Measurements from ENCODE around the gene PKDREJ. TPM values are rescaled to one million over a fixed set of nuclear protein-coding genes. Genes with fewer than 3 reads are reported as not detected.
"Not testable (repeated sequence)": the region's sequence is repeated elsewhere in the genome, so short reads cannot be mapped to it uniquely, and the experiment has no call there.

PKDREJ gene
- total RNA-seq, 1 experiment from 2014 or later = not detected

GRCh38 chr22:46267431-46268279 lies 4.5 kb upstream of the PKDREJ start, which contains the start of gene TTC38 (continued):
- TF ChIP-seq, protein P1, sequence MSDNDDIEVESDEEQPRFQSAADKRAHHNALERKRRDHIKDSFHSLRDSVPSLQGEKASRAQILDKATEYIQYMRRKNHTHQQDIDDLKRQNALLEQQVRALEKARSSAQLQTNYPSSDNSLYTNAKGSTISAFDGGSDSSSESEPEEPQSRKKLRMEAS (IDR thresholded peaks at IDR 0.05) = peak; percentile 40; the same call in 1 of the 2 replicates
- TF ChIP-seq EZH2phosphoT487 (IDR thresholded peaks at IDR 0.05; ENCODE audit: borderline replicate concordance) = no peak
- TF ChIP-seq FOSL1 (IDR thresholded peaks at IDR 0.05; ENCODE audit: low read depth) = no peak
- no peak for TF ChIP-seq ELF1 (IDR thresholded peaks at IDR 0.05; ENCODE audit: borderline replicate concordance, low read depth)
- TF ChIP-seq POLR2AphosphoS5 (IDR thresholded peaks at IDR 0.05; ENCODE audit: low read depth, low read length) = peak; percentile 91

- DNase-seq (ENCODE audit: low read depth, low spot score); H3K9ac ChIP-seq (ENCODE audit: low read length); H3K9me3 ChIP-seq (ENCODE audit: control insufficient read depth in 1 of 2, insufficient read depth in 1 of 2, low read depth in 1 of 2, low read length in 2 of 2); H3K79me2 ChIP-seq (ENCODE audit: insufficient read depth, low read length); BruUV-seq (replicated peaks); H3K9me2 ChIP-seq (ENCODE audit: insufficient read depth); H3K4me3 ChIP-seq (replicated peaks in 1 of 2; ENCODE audit: low read depth in 1 of 2, low read length in 2 of 2); H3K4me2 ChIP-seq (ENCODE audit: low read length); intact Hi-C loops (cut with micrococcal nuclease); ATAC-seq; H3K36me3 ChIP-seq (ENCODE audit: control insufficient read depth in 1 of 2, insufficient read depth in 2 of 2, low read length in 2 of 2); POLR2A ChIA-PET; CTCF ChIA-PET; H2AFZ ChIP-seq (ENCODE audit: low read depth, low read length, poor library complexity, severe bottlenecking); H3K27me3 ChIP-seq (ENCODE audit: insufficient read depth, low read length); RAD21 ChIA-PET (ENCODE audit: low non-redundant PET in 1 of 2, low total read pairs in 2 of 2, uncharacterized antibody in 2 of 2, unreplicated experiment in 2 of 2); H4K20me1 ChIP-seq (ENCODE audit: insufficient read depth); H3K27ac ChIP-seq (ENCODE audit: low read depth, low read length): not testable (repeated sequence)
- H3K4me1 ChIP-seq (ENCODE audit: control insufficient read depth in 1 of 2, insufficient read depth in 2 of 2, low read length in 2 of 2) = peaks cover 8 to 25% of the 10 kb centered on the region in 2 experiments
Observed at GRCh38 chr22:46265627-46266026, 2.5 kb upstream of the PKDREJ start.

DNA sequence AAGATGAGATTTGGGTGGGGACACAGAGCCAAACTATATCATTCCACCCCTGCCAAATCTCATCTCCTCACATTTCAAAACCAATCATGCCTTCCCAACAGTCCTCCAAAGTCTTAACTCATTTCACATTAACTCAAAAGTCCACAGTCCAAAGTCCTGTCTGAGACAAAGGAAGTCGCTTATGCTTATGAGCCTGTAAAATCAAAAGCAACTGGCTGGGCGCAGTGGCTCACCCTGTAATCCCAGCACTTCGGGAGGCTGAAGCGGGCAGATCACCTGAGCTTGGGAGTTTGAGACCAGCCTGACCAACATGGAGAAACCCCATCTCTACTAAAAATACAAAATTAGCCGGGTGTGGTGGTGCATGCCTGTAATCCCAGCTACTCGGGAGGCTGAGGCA lies 1.4 kb upstream of the PKDREJ start:
- H3K9me2 ChIP-seq (ENCODE audit: insufficient read depth); H3K27ac ChIP-seq (ENCODE audit: low read depth, low read length); CTCF ChIA-PET; BruUV-seq (replicated peaks); H3K9me3 ChIP-seq (ENCODE audit: control insufficient read depth in 1 of 2, insufficient read depth in 1 of 2, low read depth in 1 of 2, low read length in 2 of 2); H3K9ac ChIP-seq (ENCODE audit: low read length); H3K27me3 ChIP-seq (ENCODE audit: insufficient read depth, low read length); RAD21 ChIA-PET (ENCODE audit: low non-redundant PET in 1 of 2, low total read pairs in 2 of 2, uncharacterized antibody in 2 of 2, unreplicated experiment in 2 of 2); H3K4me3 ChIP-seq (replicated peaks in 1 of 2; ENCODE audit: low read depth in 1 of 2, low read length in 2 of 2); POLR2A ChIA-PET; H3K4me2 ChIP-seq (ENCODE audit: low read length); H4K20me1 ChIP-seq (ENCODE audit: insufficient read depth); H2AFZ ChIP-seq (ENCODE audit: low read depth, low read length, poor library complexity, severe bottlenecking); H3K36me3 ChIP-seq (ENCODE audit: control insufficient read depth in 1 of 2, insufficient read depth in 2 of 2, low read length in 2 of 2); DNase-seq (ENCODE audit: low read depth, low spot score); H3K79me2 ChIP-seq (ENCODE audit: insufficient read depth, low read length); ATAC-seq; intact Hi-C loops (cut with micrococcal nuclease): not testable (repeated sequence)
- H3K4me1 ChIP-seq (ENCODE audit: control insufficient read depth in 1 of 2, insufficient read depth in 2 of 2, low read length in 2 of 2) = peaks cover 8 to 25% of the 10 kb centered on the region in 2 experiments
